WERI-Rb-1 (cell line): ENCODE data around the gene SFMBT2.

Experiments
- DNase-seq: peaks from one replicate; pipeline ENCODE4 v3.0.0-alpha.2; 2020
- H3K27ac ChIP-seq: fragments of 250-450 bp; sonication (Bioruptor Pico); 2 replicates; pipeline ENCODE4 v1.5.1; 2020; ENCODE audit warnings: mild to moderate bottlenecking, moderate library complexity
- H3K27me3 ChIP-seq: fragments of 250-450 bp; sonication (Bioruptor Pico); 2 replicates; pipeline ENCODE4 v1.5.1; 2021; ENCODE audit warnings: mild to moderate bottlenecking, low read depth, moderate library complexity; ENCODE audit not compliant: insufficient read depth, severe bottlenecking
- H3K36me3 ChIP-seq: fragments of 250-450 bp; sonication (Bioruptor Pico); 2 replicates; pipeline ENCODE4 v1.5.1; 2020; ENCODE audit warnings: mild to moderate bottlenecking, moderate library complexity
- H3K4me3 ChIP-seq: 2 replicates; pipeline ENCODE4 v1.5.1; 2011; ENCODE audit warnings: low read depth, mild to moderate bottlenecking, control low read depth, low read length
- H3K9me3 ChIP-seq: fragments of 250-450 bp; sonication (Bioruptor Pico); 2 replicates; pipeline ENCODE4 v1.5.1; 2021; ENCODE audit warnings: mild to moderate bottlenecking, moderate library complexity; ENCODE audit not compliant: severe bottlenecking
- CTCF ChIP-seq: IDR thresholded peaks from 2 replicates; pipeline ENCODE4 v1.5.1; 2011; ENCODE audit warnings: low read depth, mild to moderate bottlenecking, control low read depth, inconsistent platforms, low read length

The SFMBT2 gene

GRCh38 chr10:7445474-7446185 lies 34.8 kb upstream of the SFMBT2 start:
- no peaks in the 10 kb centered on the region for H3K36me3 ChIP-seq
- TF ChIP-seq CTCF = no peak
- no peak overlapping the region for H3K4me3 ChIP-seq
- no peaks in the 10 kb centered on the region for H3K9me3 ChIP-seq
- no peak for DNase-seq
- no peaks in the 10 kb centered on the region for H3K27me3 ChIP-seq
- no peak overlapping the region for H3K27ac ChIP-seq

GRCh38 chr10:7444551-7445121 lies 33.8 kb upstream of the SFMBT2 start:
- no peak overlapping the region for H3K27ac ChIP-seq
- no peaks in the 10 kb centered on the region for H3K36me3 ChIP-seq
- no peaks in the 10 kb centered on the region for H3K9me3 ChIP-seq
- DNase-seq = no peak
- H3K4me3 ChIP-seq = no peak overlapping the region
- TF ChIP-seq CTCF = no peak
- H3K27me3 ChIP-seq = peaks cover 3% of the 10 kb centered on the region

GRCh38 chr10:7443036-7443435 lies 32.2 kb upstream of the SFMBT2 start:
- H3K4me3 ChIP-seq = no peak overlapping the region
- no peaks in the 10 kb centered on the region for H3K9me3 ChIP-seq
- no peak overlapping the region for H3K27ac ChIP-seq
- TF ChIP-seq CTCF = no peak
- H3K27me3 ChIP-seq = peaks cover 3% of the 10 kb centered on the region
- H3K36me3 ChIP-seq = no peaks in the 10 kb centered on the region
- DNase-seq = no peak

DNA sequence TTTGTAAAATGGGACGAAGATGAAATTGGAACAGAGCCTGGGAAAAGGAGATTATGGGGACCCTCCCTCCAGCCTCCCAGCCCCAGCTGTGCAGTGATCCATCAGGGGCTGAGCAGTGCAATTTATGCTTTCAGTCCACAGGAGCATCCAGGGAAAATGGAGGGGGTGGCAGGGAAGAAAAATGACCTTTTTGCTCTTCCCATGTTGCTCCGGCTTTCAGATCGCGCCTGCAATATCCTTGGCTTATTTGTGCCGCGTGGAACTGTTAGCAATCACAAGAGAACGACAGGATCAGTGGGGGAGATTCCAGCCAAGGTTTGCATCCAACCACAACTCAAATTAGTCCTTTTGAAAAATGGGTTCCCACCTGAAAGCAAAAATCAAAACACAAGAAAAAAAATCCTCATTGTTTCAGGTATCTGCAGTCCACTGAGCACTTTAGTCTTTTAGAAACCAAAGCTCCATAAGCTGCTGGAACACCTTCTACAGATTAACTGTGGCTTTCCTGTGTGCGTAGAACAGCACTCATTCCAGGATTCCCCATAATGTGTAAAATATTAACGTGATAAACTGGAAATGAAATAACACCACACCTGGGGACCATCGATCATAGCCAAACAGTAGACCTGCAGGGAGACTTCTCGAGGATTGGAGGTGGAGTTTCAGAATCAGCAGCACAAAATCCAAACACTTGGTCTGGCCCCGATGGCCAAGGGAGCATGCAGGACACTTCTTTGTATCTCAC lies 30.7 kb upstream of the SFMBT2 start:
- Histone ChIP-seq H3K27ac (no peak overlapping the region), H3K4me3 (no peak overlapping the region), H3K9me3 (no peaks in the 10 kb centered on the region), H3K27me3 (peaks cover 3% of the 10 kb centered on the region), H3K36me3 (no peaks in the 10 kb centered on the region)
- TF ChIP-seq CTCF = no peak
- DNase-seq = no peak

- TF ChIP-seq CTCF = no peak
- Histone ChIP-seq H3K27me3 (peaks cover 3% of the 10 kb centered on the region), H3K27ac (no peak overlapping the region), H3K4me3 (no peak overlapping the region), H3K36me3 (no peaks in the 10 kb centered on the region), H3K9me3 (no peaks in the 10 kb centered on the region)
- DNase-seq = no peak
Measured at GRCh38 chr10:7439696-7440095, 28.9 kb upstream of the SFMBT2 start.
